Osteocyte (in vitro differentiated cells): ENCODE measurements around the gene ZNF430. TPM values are rescaled to one million over a fixed set of nuclear protein-coding genes. Genes with fewer than 3 reads are reported as not detected.
"Not testable (repeated sequence)": the region's sequence is repeated elsewhere in the genome, so short reads cannot be mapped to it uniquely, and the experiment has no call there.

ENCODE experiments used
- DNase-seq: peaks from one replicate; pipeline ENCODE4 v3.0.0; 2021; ENCODE audit warnings: mixed read lengths; ENCODE audit not compliant: unreplicated experiment; ENCODE audit errors: extremely low spot score
- H3K27ac Mint-ChIP-seq: one replicate; pipeline ENCODE4 v1.8.0; 2021; ENCODE audit warnings: mild to moderate bottlenecking, mixed read lengths; ENCODE audit not compliant: unreplicated experiment
- H3K27me3 Mint-ChIP-seq: one replicate; pipeline ENCODE4 v1.8.0; 2021; ENCODE audit warnings: mixed read lengths; ENCODE audit not compliant: unreplicated experiment
- H3K36me3 Mint-ChIP-seq: one replicate; pipeline ENCODE4 v1.8.0; 2021; ENCODE audit warnings: mixed read lengths; ENCODE audit not compliant: unreplicated experiment
- H3K4me1 Mint-ChIP-seq: one replicate; pipeline ENCODE4 v1.8.0; 2021; ENCODE audit warnings: mixed read lengths; ENCODE audit not compliant: unreplicated experiment
- H3K4me3 Mint-ChIP-seq: one replicate; pipeline ENCODE4 v1.8.0; 2021; ENCODE audit warnings: mild to moderate bottlenecking, moderate library complexity, mixed read lengths; ENCODE audit not compliant: unreplicated experiment
- H3K9me3 Mint-ChIP-seq: one replicate; pipeline ENCODE4 v1.8.0; 2021; ENCODE audit warnings: mixed read lengths; ENCODE audit not compliant: unreplicated experiment
- CTCF ChIP-seq: fragments of 200-600 bp; sonication (generic); IDR thresholded peaks from 2 replicates; pipeline ENCODE4 v1.5.0; 2021; ENCODE audit warnings: antibody characterized with exemption, mild to moderate bottlenecking, moderate library complexity
- long read RNA-seq: library from polyadenylated mRNA; unstranded; transcript quantifications from one replicate; pipeline ENCODE4 v2.0.0, GENCODE V29; 2021
- total RNA-seq: library from RNA; stranded (reverse); gene quantifications from 2 replicates; pipeline ENCODE4 v1.2.1, GENCODE V29; 2021

The ZNF430 gene
- total RNA-seq, result 13.3 and 14.9 TPM in 2 replicates
- long read RNA-seq, transcript ZNF430-201 (5 exons, 3,923 nt), result major isoform, 31 of 50 reads
- long read RNA-seq, partial matches to known transcripts, result 4 of 50 reads
- long read RNA-seq, other reads (novel, unspliced or antisense), result 15 of 50 reads

DNA sequence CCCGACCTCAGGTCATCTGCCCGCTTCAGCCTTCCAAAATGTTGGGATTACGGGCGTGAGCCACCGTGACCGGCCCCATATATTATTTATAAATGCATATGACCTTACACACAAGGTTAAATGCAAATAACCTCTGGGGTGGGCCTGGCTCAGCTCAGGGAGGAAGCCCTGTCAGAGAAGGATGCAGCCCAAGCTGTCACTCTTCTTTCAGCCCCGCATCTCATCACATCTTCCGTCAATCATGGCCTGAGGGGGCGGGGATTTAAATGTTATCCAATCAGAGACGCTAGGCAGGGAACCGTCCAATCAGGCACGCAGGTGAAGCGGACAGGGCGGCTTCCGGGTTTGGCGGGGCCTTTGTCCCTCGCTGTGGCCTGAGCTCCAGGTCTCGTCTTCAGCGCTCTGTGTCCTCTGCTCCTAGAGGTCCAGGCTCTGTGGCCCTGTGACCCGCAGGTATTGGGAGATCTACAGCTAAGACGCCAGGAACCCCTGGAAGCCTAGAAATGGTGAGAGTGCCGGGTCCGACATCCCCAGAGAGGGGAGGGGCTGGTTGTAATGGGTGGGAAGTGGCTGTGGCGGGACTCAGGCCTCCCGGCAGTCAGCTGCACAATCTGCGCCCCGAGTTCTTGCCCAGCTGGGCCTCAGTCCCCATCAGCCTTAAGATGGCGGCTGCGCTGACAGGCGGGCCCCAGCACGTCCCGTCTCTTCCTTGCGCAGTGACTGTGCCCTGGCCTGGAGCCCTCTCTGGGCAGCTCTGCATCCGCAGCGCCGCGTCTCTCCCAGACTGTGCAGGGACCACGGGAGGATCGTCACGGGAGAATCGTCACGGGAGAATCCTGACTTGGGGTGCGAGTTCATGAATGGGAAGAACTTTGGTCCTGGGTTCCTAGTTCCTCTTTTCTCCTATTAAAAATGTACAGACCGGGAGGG is at the start of gene ZNF430:
TSS of gene ZNF430 (plus strand) at position 360 of the 930 bp plus-strand sequence. CDS start at position 504, 144 bp downstream.
- H3K4me1 Mint-ChIP-seq, result peaks cover 26% of the 10 kb centered on the region
- H3K27me3 Mint-ChIP-seq, result no peaks in the 10 kb centered on the region
- peak within 1 kb of the TSS; percentile 98 for H3K4me3 Mint-ChIP-seq

GRCh38 chr19:20992788-20993187 is 27.7 kb upstream of the ZNF430 start:
- not testable (repeated sequence) for DNase-seq, H3K4me1 Mint-ChIP-seq, H3K36me3 Mint-ChIP-seq, H3K27me3 Mint-ChIP-seq, H3K4me3 Mint-ChIP-seq, H3K27ac Mint-ChIP-seq
- peaks cover 28% of the 10 kb centered on the region for H3K9me3 Mint-ChIP-seq

More for the DNA sequence above, at the start of gene ZNF430:
- TF ChIP-seq CTCF, result no peak
- Mint-ChIP-seq H3K27ac (peak within 1 kb of the TSS; percentile 100), H3K36me3 (peaks cover 19% of the 10 kb centered on the region), H3K9me3 (no peaks in the 10 kb centered on the region)
- peak; percentile 97 for DNase-seq

GRCh38 chr19:20999731-21000352 is 20.6 kb upstream of the ZNF430 start:
- TF ChIP-seq CTCF, result no peak
- DNase-seq, result peak; percentile 93
- peak overlapping the region; percentile 78 for H3K4me3 Mint-ChIP-seq
- H3K27ac Mint-ChIP-seq, result no peak overlapping the region
- no peaks in the 10 kb centered on the region for H3K36me3 Mint-ChIP-seq
- H3K9me3 Mint-ChIP-seq, result no peaks in the 10 kb centered on the region
- H3K4me1 Mint-ChIP-seq, result peaks cover 2% of the 10 kb centered on the region
- H3K27me3 Mint-ChIP-seq, result no peaks in the 10 kb centered on the region

DNA sequence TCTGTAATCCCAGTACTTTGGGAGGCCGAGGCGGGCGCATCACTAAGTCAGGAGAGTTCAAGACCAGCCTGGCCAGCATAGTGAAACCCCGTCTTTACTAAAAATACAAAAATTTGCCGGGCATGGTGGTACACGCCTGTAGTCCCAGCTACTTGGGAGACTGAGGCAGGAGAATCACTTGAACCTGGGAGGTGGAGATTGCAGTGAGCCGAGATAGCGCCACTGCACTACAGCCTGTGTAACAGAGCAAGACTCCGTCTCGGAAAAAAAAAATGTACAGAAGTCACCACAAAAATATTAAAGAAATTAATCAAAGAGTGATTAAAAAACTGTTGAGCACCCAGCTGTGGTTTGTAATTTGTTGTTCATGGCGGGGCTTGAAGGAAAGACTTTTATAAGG is 781 bp downstream of the ZNF430 start:
- Mint-ChIP-seq H3K27ac (peak overlapping the region; percentile 100), H3K36me3 (peaks cover 24% of the 10 kb centered on the region), H3K4me3 (peak overlapping the region; percentile 98), H3K4me1 (peaks cover 26% of the 10 kb centered on the region)
- H3K27me3 Mint-ChIP-seq, H3K9me3 Mint-ChIP-seq, DNase-seq: not testable (repeated sequence)

- H3K36me3 Mint-ChIP-seq, result peaks cover 37% of the 10 kb centered on the region
- H3K4me1 Mint-ChIP-seq, result peaks cover 33% of the 10 kb centered on the region
- no peak for DNase-seq
Observed at GRCh38 chr19:21022996-21023395, 2.5 kb downstream of the ZNF430 start.

More at GRCh38 chr19:21022996-21023395, 2.5 kb downstream of the ZNF430 start:
- Mint-ChIP-seq H3K4me3 (peak overlapping the region; percentile 16), H3K9me3 (no peaks in the 10 kb centered on the region), H3K27me3 (no peaks in the 10 kb centered on the region), H3K27ac (peak overlapping the region; percentile 69)
- no peak for TF ChIP-seq CTCF
